Keratinocyte (primary cell): ENCODE data around the gene TMEM225B. TPM values are rescaled to one million over a fixed set of nuclear protein-coding genes. Genes with fewer than 3 reads are reported as not detected.

Experiments used
- DNase-seq: peaks from one replicate; pipeline ENCODE4 v3.0.0-alpha.2; 2011; ENCODE audit warnings: low read depth, missing footprints, low spot score
- FAIRE-seq: peaks from 2 replicates; lab custom pipeline; 2011; peaks lifted over from hg19 to GRCh38; lab: Jason Lieb, UNC
- H2AFZ ChIP-seq: 2 replicates; pipeline ENCODE4 v1.6.0; 2012; ENCODE audit warnings: low read length, control low read depth, inconsistent platforms; ENCODE audit not compliant: control insufficient read depth
- H3K27ac ChIP-seq: 2 replicates; pipeline ENCODE4 v1.5.1; 2011; ENCODE audit warnings: low read length; ENCODE audit not compliant: control insufficient read depth, insufficient read depth
- H3K27me3 ChIP-seq: 3 replicates; pipeline ENCODE4 v1.6.0; 2011; ENCODE audit warnings: low read length; ENCODE audit not compliant: control insufficient read depth, insufficient read depth; ENCODE audit errors: extremely low read depth
- H3K36me3 ChIP-seq, 2 experiments: 2 replicates in 1 of 2; 3 replicates in 1 of 2; pipeline ENCODE4 v1.5.1; 2011; ENCODE audit warnings: low read length in 2 of 2, mild to moderate bottlenecking in 1 of 2; ENCODE audit not compliant: control insufficient read depth in 2 of 2, insufficient read depth in 2 of 2; ENCODE audit errors: extremely low read depth in 1 of 2
- H3K4me1 ChIP-seq: 3 replicates; pipeline ENCODE4 v1.5.1; 2011; ENCODE audit warnings: low read length; ENCODE audit not compliant: control insufficient read depth, insufficient read depth; ENCODE audit errors: extremely low read depth
- H3K4me2 ChIP-seq: 3 replicates; pipeline ENCODE4 v1.6.0; 2011; ENCODE audit warnings: low read depth, low read length; ENCODE audit not compliant: control insufficient read depth, insufficient read depth; ENCODE audit errors: extremely low read depth
- H3K4me3 ChIP-seq, 3 experiments: fragments of 200-600 bp in 1 of 3; sonication (generic) in 1 of 3; 2 replicates in 2 of 3; 3 replicates in 1 of 3; pipeline ENCODE4 v1.5.1; 2011 to 2016; ENCODE audit warnings: low read length in 3 of 3, mild to moderate bottlenecking in 3 of 3, control low read depth in 2 of 3, inconsistent platforms in 1 of 3, low read depth in 1 of 3, mixed read lengths in 1 of 3, mixed run types in 1 of 3, moderate library complexity in 1 of 3; ENCODE audit not compliant: control insufficient read depth in 2 of 3, insufficient read depth in 2 of 3; ENCODE audit errors: extremely low read depth in 1 of 3
- H3K79me2 ChIP-seq: 2 replicates; pipeline ENCODE4 v1.6.0; 2012; ENCODE audit warnings: low read length; ENCODE audit not compliant: control insufficient read depth, insufficient read depth
- H3K9ac ChIP-seq: 3 replicates; pipeline ENCODE4 v1.6.0; 2011; ENCODE audit warnings: low read length; ENCODE audit not compliant: control insufficient read depth, insufficient read depth; ENCODE audit errors: extremely low read depth
- H3K9me1 ChIP-seq: 3 replicates; pipeline ENCODE4 v1.6.0; 2011; ENCODE audit warnings: low read length; ENCODE audit not compliant: control insufficient read depth, insufficient read depth; ENCODE audit errors: extremely low read depth
- H3K9me3 ChIP-seq: 2 replicates; pipeline ENCODE4 v1.5.1; 2012; ENCODE audit warnings: low read depth, low read length; ENCODE audit not compliant: control insufficient read depth
- H4K20me1 ChIP-seq: 3 replicates; pipeline ENCODE4 v1.6.0; 2011; ENCODE audit warnings: low read length; ENCODE audit not compliant: control insufficient read depth, insufficient read depth; ENCODE audit errors: extremely low read depth
- CTCF ChIP-seq, 3 experiments: IDR thresholded peaks in 1 of 3; conservative IDR thresholded peaks in 1 of 3; optimal IDR thresholded peaks in 1 of 3; 2 replicates in 2 of 3; 3 replicates in 1 of 3; pipeline versions ENCODE3 to v1.5.1; 2011; ENCODE audit warnings: low read length in 3 of 3, mild to moderate bottlenecking in 3 of 3, moderate library complexity in 2 of 3, control low read depth in 1 of 3, inconsistent platforms in 1 of 3; ENCODE audit not compliant: insufficient read depth in 2 of 3; ENCODE audit errors: extremely low read depth in 1 of 3
- EZH2 ChIP-seq: IDR thresholded peaks from one replicate; pipeline ENCODE4 v1.6.1; 2012; ENCODE audit warnings: inconsistent platforms, mild to moderate bottlenecking, low read length, moderate library complexity
- dilution Hi-C: fragments of 300-500 bp; cut with MboI; formaldehyde crosslinking; loops from one replicate; pipeline ENCODE4 v1.7.0; 2020; ENCODE audit warnings: low sequenced_read_pairs; ENCODE audit not compliant: extremely low pct_ligation_motif_present
- polyA plus RNA-seq, 5 experiments: library from polyadenylated mRNA; depleted of rRNA in 3 of 5; stranded (reverse) in 3 of 5; stranded (forward) in 1 of 5; unstranded in 1 of 5; fragments of >200 nt; gene quantifications; 1 replicate in 1 of 5; 2 replicates in 3 of 5; 3 replicates in 1 of 5; pipeline versions ENCODE4 v1.2.1 to v1.2.3, GENCODE V29; 2011 to 2012; ENCODE audit warnings: missing spikeins in 2 of 5, low read depth in 1 of 5, low replicate concordance in 1 of 5

The TMEM225B gene
- polyA plus RNA-seq, 1 donor (not counting 4 experiments of a cell fraction or from before 2014, with no cell fraction given), result 0.18 TPM

- no peak for TF ChIP-seq EZH2
- no peak for TF ChIP-seq CTCF (optimal IDR thresholded peaks at IDR 0.05 in 1 of 3, IDR thresholded peaks at IDR 0.05 in 1 of 3, conservative IDR thresholded peaks at IDR 0.05 in 1 of 3; ENCODE audit: extremely low read depth in 1 of 3, insufficient read depth in 2 of 3, low read length in 3 of 3)
- no peaks in the 10 kb centered on the region for H3K9me3 ChIP-seq
- H3K79me2 ChIP-seq, result peaks cover 15% of the 10 kb centered on the region
- H3K27ac ChIP-seq, result peak overlapping the region; percentile 86
- no peak for FAIRE-seq
- no peak for DNase-seq
- no peaks in the 10 kb centered on the region for H3K27me3 ChIP-seq
- peaks cover 5% of the 10 kb centered on the region for H3K4me1 ChIP-seq
- peak overlapping the region; percentile 92 to 94 (median 94) for H3K4me3 ChIP-seq
- dilution Hi-C loops, result no loop called here
- peak overlapping the region; percentile 95 for H3K9ac ChIP-seq
- no peaks in the 10 kb centered on the region for H3K9me1 ChIP-seq
- H3K4me2 ChIP-seq, result peak overlapping the region; percentile 97
- H3K36me3 ChIP-seq, result peaks cover 1 to 8% of the 10 kb centered on the region in 2 experiments
- peak overlapping the region; percentile 98 for H2AFZ ChIP-seq
- no peaks in the 10 kb centered on the region for H4K20me1 ChIP-seq
Measured at GRCh38 chr7:99551334-99551733, 46.7 kb upstream of the TMEM225B start.

GRCh38 chr7:99551767-99552463, 46.2 kb upstream of the TMEM225B start, which contains the start of gene FAM200A:
Gene FAM200A (minus strand): TSS chr7:99552114. CDS start chr7:99548407, 3,707 bp downstream.
- peak within 1 kb of the TSS; percentile 92 to 94 (median 94) for H3K4me3 ChIP-seq
- peak within 1 kb of the TSS; percentile 86 for H3K27ac ChIP-seq
- peaks cover 1 to 8% of the 10 kb centered on the region in 2 experiments for H3K36me3 ChIP-seq
- peak within 1 kb of the TSS; percentile 98 for H2AFZ ChIP-seq
- H3K4me2 ChIP-seq, result peak within 1 kb of the TSS; percentile 97
- DNase-seq (no peak), FAIRE-seq (peak; percentile 66)
- peak within 1 kb of the TSS; percentile 95 for H3K9ac ChIP-seq
- no peaks in the 10 kb centered on the region for H3K9me3 ChIP-seq
- dilution Hi-C loops, result no loop called here
- no peaks in the 10 kb centered on the region for H3K27me3 ChIP-seq
- TF ChIP-seq CTCF (optimal IDR thresholded peaks at IDR 0.05 in 1 of 3, IDR thresholded peaks at IDR 0.05 in 1 of 3, conservative IDR thresholded peaks at IDR 0.05 in 1 of 3; ENCODE audit: extremely low read depth in 1 of 3, insufficient read depth in 2 of 3, low read length in 3 of 3) (no peak), EZH2 (no peak)
- no peaks in the 10 kb centered on the region for H4K20me1 ChIP-seq
- peaks cover 15% of the 10 kb centered on the region for H3K79me2 ChIP-seq
- peaks cover 5% of the 10 kb centered on the region for H3K4me1 ChIP-seq
- H3K9me1 ChIP-seq, result no peaks in the 10 kb centered on the region
